Gastrocnemius medialis (tissue), 4 donors: ENCODE data around the gene ZNF548. TPM values are rescaled to one million over a fixed set of nuclear protein-coding genes. Genes with fewer than 3 reads are reported as not detected.
A peak's percentile ranks its signal among the peaks of the same experiment; 100 is the strongest.

Source experiments
- ATAC-seq, 2 donors: fragments of 150-250 bp; one replicate each; pipeline ENCODE4 v1.9.1; 2016
- DNase-seq, 2 donors: peaks; one replicate each; pipeline ENCODE4 v3.0.0-alpha.2; 2019
- H3K27ac ChIP-seq, 4 donors: fragments of 200-600 bp; sonication (generic); 1 replicate in 1 of 4; 2 replicates in 3 of 4; pipeline ENCODE4 v1.5.1; 2016 to 2018; ENCODE audit warnings: mild to moderate bottlenecking in 2 of 4, moderate library complexity in 1 of 4
- H3K27me3 ChIP-seq, 3 donors: fragments of 200-600 bp; sonication (generic) in 2 of 3; 1 replicate in 1 of 3; 2 replicates in 2 of 3; pipeline versions ENCODE4 v1.5.1 to v1.6.0; 2016 to 2019; ENCODE audit warnings: mild to moderate bottlenecking in 1 of 3, moderate library complexity in 1 of 3
- H3K36me3 ChIP-seq, 2 donors: fragments of 200-600 bp; sonication (generic) in 1 of 2; one replicate each; pipeline ENCODE4 v1.5.1; 2017 to 2018
- H3K4me1 ChIP-seq, 2 donors: fragments of 200-600 bp; sonication (generic) in 1 of 2; one replicate each; pipeline ENCODE4 v1.5.1; 2016 to 2017; ENCODE audit warnings: mild to moderate bottlenecking in 2 of 2
- H3K4me3 ChIP-seq, 4 donors: fragments of 200-600 bp; sonication (generic) in 3 of 4; 1 replicate in 1 of 4; 2 replicates in 3 of 4; pipeline ENCODE4 v1.5.1; 2016 to 2019; ENCODE audit warnings: mild to moderate bottlenecking in 2 of 4
- H3K9me3 ChIP-seq, 3 donors: fragments of 200-600 bp; sonication (generic) in 2 of 3; 1 replicate in 1 of 3; 2 replicates in 2 of 3; pipeline ENCODE4 v1.5.1; 2016 to 2019
- CTCF ChIP-seq, 5 experiments: fragments of 450-650 bp in 3 of 5; fragments of 200-600 bp in 2 of 5; sonication (generic) in 2 of 5; IDR thresholded peaks in 4 of 5; conservative IDR thresholded peaks in 1 of 5; 1 replicate in 4 of 5; 2 replicates in 1 of 5; pipeline ENCODE4 v1.5.1; 2016 to 2019; ENCODE audit warnings: antibody characterized with exemption in 5 of 5, mild to moderate bottlenecking in 3 of 5, moderate library complexity in 3 of 5
- POLR2A ChIP-seq, 2 donors: fragments of 450-650 bp; IDR thresholded peaks; one replicate each; pipeline ENCODE4 v1.6.1; 2017; ENCODE audit warnings: antibody characterized with exemption in 2 of 2, mild to moderate bottlenecking in 2 of 2, moderate library complexity in 2 of 2
- in situ Hi-C, 4 donors: fragments of 200-750 bp; cut with MboI; loops; one replicate each; pipeline versions ENCODE4 v1.15.0 to v1.8.0; 2017; ENCODE audit warnings: low sequenced_read_pairs in 4 of 4
- intact Hi-C: fragments of 100-400 bp; cut with DNase I; formaldehyde crosslinking; loops from one replicate; pipeline ENCODE4 v1.15.1; 2023; ENCODE audit warnings: low total_unique reads
- total RNA-seq, 4 donors: library from RNA; depleted of rRNA; stranded (reverse); fragments of >200 nt; gene quantifications; one replicate each; pipeline versions ENCODE4 v1.1.0 to v1.2.3, GENCODE V29; 2016

Gene ZNF548
- total RNA-seq, 4 donors from 2014 or later = 6.1 to 10.4 (median 8.3) TPM

GRCh38 chr19:57395710-57396109 lies 6.1 kb downstream of the ZNF548 start:
- peaks cover 10 to 14% of the 10 kb centered on the region in 2 donors for H3K4me1 ChIP-seq
- DNase-seq = no peak
- H3K27ac ChIP-seq = no peak overlapping the region
- ATAC-seq = no peak
- in situ Hi-C loops = no loop called here
- no peak for TF ChIP-seq POLR2A (IDR thresholded peaks at IDR 0.05)
- no peak for TF ChIP-seq CTCF (IDR thresholded peaks at IDR 0.05 in 4 of 5, conservative IDR thresholded peaks at IDR 0.05 in 1 of 5)
- H3K9me3 ChIP-seq = no peaks in the 10 kb centered on the region
- intact Hi-C loops = no loop called here
- no peaks in the 10 kb centered on the region for H3K27me3 ChIP-seq
- no peak overlapping the region for H3K4me3 ChIP-seq
- H3K36me3 ChIP-seq = peaks cover 19 to 58% of the 10 kb centered on the region in 2 donors

GRCh38 chr19:57398868-57399267 lies 9.2 kb downstream of the ZNF548 start:
- peaks cover 19 to 56% of the 10 kb centered on the region in 2 donors for H3K36me3 ChIP-seq
- H3K27ac ChIP-seq = no peak overlapping the region

GRCh38 chr19:57403737-57404563 lies 14.3 kb downstream of the ZNF548 start:
- Histone ChIP-seq H3K27ac (no peak overlapping the region), H3K4me3 (no peak overlapping the region), H3K9me3 (no peaks in the 10 kb centered on the region), H3K4me1 (no peaks in the 10 kb centered on the region), H3K27me3 (no peaks in the 10 kb centered on the region), H3K36me3 (peaks cover 7 to 15% of the 10 kb centered on the region in 2 donors)
- intact Hi-C loops = no loop called here
- in situ Hi-C loops = no loop called here
- no peak for DNase-seq
- TF ChIP-seq POLR2A (IDR thresholded peaks at IDR 0.05) (no peak), CTCF (IDR thresholded peaks at IDR 0.05 in 4 of 5, conservative IDR thresholded peaks at IDR 0.05 in 1 of 5) (no peak)
- no peak for ATAC-seq

More at GRCh38 chr19:57398868-57399267, 9.2 kb downstream of the ZNF548 start:
- DNase-seq = no peak
- TF ChIP-seq CTCF (IDR thresholded peaks at IDR 0.05 in 4 of 5, conservative IDR thresholded peaks at IDR 0.05 in 1 of 5) (no peak), POLR2A (IDR thresholded peaks at IDR 0.05) (no peak)
- ATAC-seq = no peak
- H3K4me3 ChIP-seq = no peak overlapping the region
- no peaks in the 10 kb centered on the region for H3K27me3 ChIP-seq
- intact Hi-C loops = no loop called here
- no peaks in the 10 kb centered on the region for H3K4me1 ChIP-seq
- H3K9me3 ChIP-seq = no peaks in the 10 kb centered on the region
- in situ Hi-C loops = no loop called here

- TF ChIP-seq POLR2A (IDR thresholded peaks at IDR 0.05) (no peak), CTCF (IDR thresholded peaks at IDR 0.05 in 4 of 5, conservative IDR thresholded peaks at IDR 0.05 in 1 of 5) (peak in 4 of 5 experiments; percentile 36 to 54 (median 44))
- no peak overlapping the region for H3K27ac ChIP-seq
- H3K4me3 ChIP-seq = no peak overlapping the region
- no peaks in the 10 kb centered on the region for H3K27me3 ChIP-seq
- H3K36me3 ChIP-seq = no peaks in the 10 kb centered on the region
- no peaks in the 10 kb centered on the region for H3K9me3 ChIP-seq
- intact Hi-C loops (no loop called here), in situ Hi-C loops (no loop called here)
- ATAC-seq = peak in 1 of 2 donors; percentile 34
- H3K4me1 ChIP-seq = peaks cover 6 to 8% of the 10 kb centered on the region in 2 donors
- DNase-seq = peak in 1 of 2 donors; percentile 53
Observed at GRCh38 chr19:57406516-57407123, 17.0 kb downstream of the ZNF548 start.
